ENCODE data around the gene NTSR2.

GRCh38 chr2:11625671-11626070, 44.3 kb downstream of the NTSR2 start:
- no peak for TF ChIP-seq EP300 (IDR thresholded peaks at IDR 0.05)
- TF ChIP-seq POLR2A (IDR thresholded peaks at IDR 0.05) = no peak
